Thoracic aorta (tissue), 2 donors: ENCODE results near the gene INSR. TPM values are rescaled to one million over a fixed set of nuclear protein-coding genes. Genes with fewer than 3 reads are reported as not detected.
"Not testable (repeated sequence)": the region's sequence is repeated elsewhere in the genome, so short reads cannot be mapped to it uniquely, and the experiment has no call there.

Source experiments
- ATAC-seq: fragments of 150-250 bp; one replicate; pipeline ENCODE4 v1.8.0; 2017; ENCODE audit warnings: low read depth; ENCODE audit not compliant: insufficient number of reproducible peaks, low FRiP score
- DNase-seq: peaks from one replicate; pipeline ENCODE4 v3.0.0-alpha.2; 2020; ENCODE audit warnings: low spot score
- H3K27ac ChIP-seq, 2 donors: fragments of 200-600 bp; sonication (generic); 1 replicate in 1 of 2; 2 replicates in 1 of 2; pipeline ENCODE4 v1.5.1; 2016; ENCODE audit warnings: mild to moderate bottlenecking in 2 of 2, moderate library complexity in 2 of 2
- H3K27me3 ChIP-seq: fragments of 200-600 bp; sonication (generic); replicated peaks from 2 replicates; pipeline ENCODE4 v1.6.0; 2016; ENCODE audit warnings: mild to moderate bottlenecking; ENCODE audit not compliant: insufficient read depth
- H3K36me3 ChIP-seq: fragments of 200-600 bp; sonication (generic); one replicate; pipeline ENCODE4 v1.5.1; 2016
- H3K4me1 ChIP-seq, 2 donors: fragments of 200-600 bp; sonication (generic); 1 replicate in 1 of 2; 2 replicates in 1 of 2; pipeline versions ENCODE4 v1.5.1 to v1.6.0; 2016; ENCODE audit warnings: low read depth in 2 of 2, mild to moderate bottlenecking in 1 of 2; ENCODE audit not compliant: control insufficient read depth in 1 of 2
- H3K4me3 ChIP-seq: fragments of 200-600 bp; sonication (generic); 2 replicates; pipeline ENCODE4 v1.5.1; 2016; ENCODE audit warnings: mild to moderate bottlenecking
- H3K9me3 ChIP-seq: fragments of 200-600 bp; sonication (generic); 2 replicates; pipeline ENCODE4 v1.5.1; 2016
- CTCF ChIP-seq: fragments of 200-600 bp; sonication (generic); IDR thresholded peaks from one replicate; pipeline ENCODE4 v1.5.1; 2019; ENCODE audit warnings: antibody characterized with exemption
- total RNA-seq, 2 donors: library from RNA; depleted of rRNA; stranded (reverse); fragments of >200 nt; gene quantifications; one replicate each; pipeline versions ENCODE4 v1.1.0 to v1.2.3, GENCODE V29; 2016

INSR gene
- total RNA-seq, 2 donors from 2014 or later = 102 to 116 TPM

- Histone ChIP-seq H3K27ac (peak overlapping the region; percentile 57 to 77), H3K9me3 (no peaks in the 10 kb centered on the region), H3K36me3 (peaks cover 28% of the 10 kb centered on the region), H3K4me3 (peak overlapping the region; percentile 81), H3K4me1 (peaks cover 4 to 11% of the 10 kb centered on the region in 2 donors), H3K27me3 (no peaks in the 10 kb centered on the region)
- no peak for TF ChIP-seq CTCF
- DNase-seq (no peak), ATAC-seq (no peak)
Measured at GRCh38 chr19:7069904-7070226, 224.3 kb downstream of the INSR start.

GRCh38 chr19:7069042-7069903 lies 224.9 kb downstream of the INSR start, which contains the start of gene ZNF557:
Gene ZNF557 (plus strand): TSS chr19:7069703. CDS start chr19:7075075, 5,372 bp downstream.
- peaks cover 4 to 11% of the 10 kb centered on the region in 2 donors for H3K4me1 ChIP-seq
- H3K27ac ChIP-seq = peak within 1 kb of the TSS; percentile 57 to 77
- H3K27me3 ChIP-seq = no peaks in the 10 kb centered on the region
- peak within 1 kb of the TSS; percentile 81 for H3K4me3 ChIP-seq
- no peaks in the 10 kb centered on the region for H3K9me3 ChIP-seq
- H3K36me3 ChIP-seq = peaks cover 24% of the 10 kb centered on the region
- peak; percentile 98 for DNase-seq
- peak; percentile 96 for ATAC-seq
- TF ChIP-seq CTCF = no peak

DNA sequence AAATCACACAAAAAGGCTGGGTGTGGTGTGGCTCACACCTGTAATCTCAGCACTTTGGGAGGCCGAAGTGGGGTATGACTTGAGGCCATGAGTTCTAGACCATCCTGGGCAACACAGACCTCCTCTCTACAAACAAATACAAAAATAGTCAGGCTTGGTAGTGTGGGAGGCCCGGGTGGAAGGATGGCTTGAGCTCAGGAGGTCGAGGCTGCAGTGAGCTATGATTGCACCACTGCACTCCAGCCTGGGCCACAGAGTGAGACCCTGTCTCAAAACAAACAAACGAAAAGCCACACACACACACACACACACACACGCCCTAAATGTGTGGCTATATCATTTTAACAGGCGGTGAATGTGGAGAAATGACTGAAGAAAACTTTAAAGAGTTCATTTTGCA lies 225.6 kb downstream of the INSR start:
- ATAC-seq (no peak), DNase-seq (no peak)
- Histone ChIP-seq H3K27ac (peak overlapping the region in 1 of 2 donors; percentile 2), H3K36me3 (peaks cover 18% of the 10 kb centered on the region), H3K9me3 (no peaks in the 10 kb centered on the region), H3K4me1 (peaks cover 4 to 11% of the 10 kb centered on the region in 2 donors), H3K4me3 (peak overlapping the region; percentile 81), H3K27me3 (no peaks in the 10 kb centered on the region)
- no peak for TF ChIP-seq CTCF

DNA sequence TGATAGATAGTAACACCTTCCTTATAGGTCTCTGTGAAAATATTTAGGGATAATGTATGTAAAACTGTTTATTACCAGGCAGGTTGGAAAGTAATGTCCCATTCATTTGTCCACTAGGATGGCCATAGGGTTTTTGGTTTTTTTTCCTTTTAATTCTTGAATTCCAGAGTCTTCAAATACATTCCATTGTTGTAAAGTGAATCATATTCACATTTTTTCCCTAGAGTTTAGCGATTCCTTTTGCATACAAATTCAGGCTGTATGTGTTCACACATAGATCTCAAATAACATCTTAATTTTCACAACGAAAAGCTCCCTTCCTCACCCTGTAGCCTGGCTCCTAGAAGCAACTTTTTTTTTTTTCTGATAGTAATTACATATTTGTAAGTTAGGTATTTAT lies 226.5 kb downstream of the INSR start:
- H3K27ac ChIP-seq = no peak overlapping the region
- no peak overlapping the region for H3K4me3 ChIP-seq
- ATAC-seq = no peak
- TF ChIP-seq CTCF = no peak
- H3K9me3 ChIP-seq = no peaks in the 10 kb centered on the region
- H3K36me3 ChIP-seq = peaks cover 11% of the 10 kb centered on the region
- H3K27me3 ChIP-seq = no peaks in the 10 kb centered on the region
- no peak for DNase-seq
- H3K4me1 ChIP-seq = peaks cover 4 to 11% of the 10 kb centered on the region in 2 donors

GRCh38 chr19:7067122-7067521 lies 227.1 kb downstream of the INSR start:
- not testable (repeated sequence) for H3K27ac ChIP-seq, H3K36me3 ChIP-seq, ATAC-seq, H3K4me3 ChIP-seq, H3K9me3 ChIP-seq, DNase-seq, H3K27me3 ChIP-seq
- peaks cover 4 to 11% of the 10 kb centered on the region in 2 donors for H3K4me1 ChIP-seq
